ENCODE data around the gene TNRC6A. TPM values are rescaled to one million over a fixed set of nuclear protein-coding genes. Genes with fewer than 3 reads are reported as not detected.

TNRC6A gene
- total and polyA plus RNA-seq, 10 of the 15 experiments (the other 5 are each of a cell fraction or from before 2014, with no cell fraction given), result 4.6 to 41.3 (median 29.7) TPM

DNA sequence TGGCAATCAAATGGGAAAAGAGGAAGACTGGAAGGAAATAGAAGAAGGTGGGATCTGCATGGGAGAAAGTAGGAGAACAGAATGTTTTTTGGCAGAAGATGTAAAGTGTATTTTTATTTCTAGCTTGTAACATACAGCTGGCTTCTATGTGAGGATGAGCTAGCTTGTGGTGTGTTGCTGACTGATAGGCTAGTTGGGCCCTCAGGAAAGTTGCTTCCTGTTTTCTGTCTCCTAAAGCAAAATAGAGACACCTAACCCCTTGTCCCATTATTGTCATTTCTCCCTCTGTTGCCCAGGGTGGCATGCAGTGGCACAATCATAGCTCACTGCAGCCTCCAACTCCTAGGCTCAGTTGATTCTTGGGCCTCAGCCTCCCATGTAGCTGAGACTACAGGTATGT, 15.9 kb downstream of the TNRC6A start:
- RAD21 ChIA-PET (ENCODE audit: unreplicated experiment), result interaction anchor here (1.4 kb wide), 1 partner anchor 10 kb away, joined by 3 read pairs; no protein-coding TSS in a partner anchor
- no peak overlapping the region for H2AFZ ChIP-seq (ENCODE audit: control insufficient read depth, low read depth, low read length)
- peaks cover 77% of the 10 kb centered on the region for H3K79me2 ChIP-seq (ENCODE audit: control insufficient read depth, insufficient read depth, low read length)
- no peak overlapping the region for H3K27ac ChIP-seq (ENCODE audit: control insufficient read depth, insufficient read depth)
- POLR2A ChIA-PET, result no interaction called here
- peaks cover 0 to 8% of the 10 kb centered on the region in 2 experiments; a peak in 3 of 4 replicates for H3K36me3 ChIP-seq (ENCODE audit: control insufficient read depth in 2 of 2, insufficient read depth in 2 of 2, low read length in 1 of 2)
- SMC1A ChIA-PET (ENCODE audit: uncharacterized antibody, unreplicated experiment), result interaction anchor here (0.9 to 2.4 kb wide), 4 partner anchors 10 to 31 kb away, joined by 3 to 11 read pairs (median 4); no protein-coding TSS in a partner anchor
- H3K4me1 ChIP-seq (ENCODE audit: control insufficient read depth, insufficient read depth, low read length), result peaks cover 10% of the 10 kb centered on the region
- no peak overlapping the region for H3K9ac ChIP-seq (ENCODE audit: control insufficient read depth, insufficient read depth, low read length)
- H3K4me3 ChIP-seq, result no peak overlapping the region
- no peaks in the 10 kb centered on the region for H3K9me3 ChIP-seq (replicated peaks; ENCODE audit: control insufficient read depth, insufficient read depth, low read length)
- ATAC-seq, result no peak; the same call in 2 of the 3 replicates
- peaks cover 8% of the 10 kb centered on the region for H4K20me1 ChIP-seq (ENCODE audit: control insufficient read depth, insufficient read depth)
- no peak overlapping the region for H3K4me2 ChIP-seq (ENCODE audit: control insufficient read depth, insufficient read depth)
- in situ Hi-C loops (cut with MboI), result no loop called here
- TF ChIP-seq, protein P1, sequence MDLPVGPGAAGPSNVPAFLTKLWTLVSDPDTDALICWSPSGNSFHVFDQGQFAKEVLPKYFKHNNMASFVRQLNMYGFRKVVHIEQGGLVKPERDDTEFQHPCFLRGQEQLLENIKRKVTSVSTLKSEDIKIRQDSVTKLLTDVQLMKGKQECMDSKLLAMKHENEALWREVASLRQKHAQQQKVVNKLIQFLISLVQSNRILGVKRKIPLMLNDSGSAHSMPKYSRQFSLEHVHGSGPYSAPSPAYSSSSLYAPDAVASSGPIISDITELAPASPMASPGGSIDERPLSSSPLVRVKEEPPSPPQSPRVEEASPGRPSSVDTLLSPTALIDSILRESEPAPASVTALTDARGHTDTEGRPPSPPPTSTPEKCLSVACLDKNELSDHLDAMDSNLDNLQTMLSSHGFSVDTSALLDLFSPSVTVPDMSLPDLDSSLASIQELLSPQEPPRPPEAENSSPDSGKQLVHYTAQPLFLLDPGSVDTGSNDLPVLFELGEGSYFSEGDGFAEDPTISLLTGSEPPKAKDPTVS (IDR thresholded peaks at IDR 0.05; ENCODE audit: low read depth, low read length), result no peak
- TF ChIP-seq TBL1XR1 (IDR thresholded peaks at IDR 0.05; ENCODE audit: low read depth, low read length) (no peak), CBX5 (IDR thresholded peaks at IDR 0.05; ENCODE audit: low read depth) (no peak), HCFC1 (IDR thresholded peaks at IDR 0.05; ENCODE audit: low read length) (no peak), FOS (IDR thresholded peaks at IDR 0.05; ENCODE audit: borderline replicate concordance, extremely low read depth, insufficient read length) (no peak), RELA (IDR thresholded peaks at IDR 0.05; ENCODE audit: borderline replicate concordance, partially characterized antibody) (no peak), ZBTB4 (CRISPR knock-in tag; IDR thresholded peaks at IDR 0.05) (no peak), CHD1 (IDR thresholded peaks at IDR 0.05; ENCODE audit: low read depth, low read length) (no peak), MXI1 (IDR thresholded peaks at IDR 0.05; ENCODE audit: low read depth, low read length) (no peak), KDM1A (IDR thresholded peaks at IDR 0.05; ENCODE audit: borderline replicate concordance) (no peak), TCF12 (IDR thresholded peaks at IDR 0.05; ENCODE audit: low read depth, low read length) (no peak)
- no peaks in the 10 kb centered on the region for H3K27me3 ChIP-seq (replicated peaks in 1 of 2; ENCODE audit: control insufficient read depth in 2 of 2, insufficient read depth in 2 of 2, low read length in 1 of 2)
- BruUV-seq (replicated peaks), result no TSS peak
- CTCF ChIA-PET, result interaction anchor here (1.0 to 2.1 kb wide), 3 partner anchors 10 to 14 kb away, joined by 3 to 6 read pairs (median 5); no protein-coding TSS in a partner anchor
- no peak for FAIRE-seq
- DNase-seq (ENCODE audit: low read depth, low spot score), result no peak
- intact Hi-C loops (cut with micrococcal nuclease; ENCODE audit: unreplicated experiment), result no loop called here
